GM23338 (cell line): ENCODE results near the gene TFAP2E. TPM values are rescaled to one million over a fixed set of nuclear protein-coding genes. Genes with fewer than 3 reads are reported as not detected.

ENCODE experiments used
- ATAC-seq: fragments of 200-7000 bp; cut with Tn5 transposase; 3 replicates; pipeline ENCODE4 v1.9.1; 2020
- DNase-seq: peaks from one replicate; pipeline ENCODE4 v3.0.0-alpha.2; 2015; ENCODE audit warnings: low spot score
- H2AFZ ChIP-seq: fragments of 200-600 bp; sonication (generic); 2 replicates; pipeline ENCODE4 v1.8.0; 2016; ENCODE audit warnings: antibody characterized with exemption, mild to moderate bottlenecking, moderate library complexity
- H3F3A ChIP-seq: fragments of 200-600 bp; sonication (generic); replicated peaks from 2 replicates; pipeline ENCODE4 v1.8.0; 2017; ENCODE audit warnings: antibody characterized with exemption, mixed run types, low read depth
- H3K27ac ChIP-seq: fragments of 200-600 bp; sonication (generic); 2 replicates; pipeline ENCODE4 v1.6.1; 2016; ENCODE audit warnings: low read depth
- H3K27me3 ChIP-seq: fragments of 200-600 bp; sonication (generic); 2 replicates; pipeline ENCODE4 v1.8.0; 2016; ENCODE audit warnings: mild to moderate bottlenecking, mixed run types, moderate library complexity; ENCODE audit not compliant: insufficient read depth
- H3K36me3 ChIP-seq: fragments of 200-600 bp; sonication (generic); 2 replicates; pipeline ENCODE4 v1.8.0; 2016; ENCODE audit warnings: mild to moderate bottlenecking; ENCODE audit not compliant: insufficient read depth
- H3K4me1 ChIP-seq: fragments of 200-600 bp; sonication (generic); 2 replicates; pipeline ENCODE4 v1.8.0; 2016; ENCODE audit warnings: mild to moderate bottlenecking, moderate library complexity; ENCODE audit not compliant: insufficient read depth
- H3K4me2 ChIP-seq: fragments of 200-600 bp; sonication (generic); 2 replicates; pipeline ENCODE4 v1.7.1; 2017; ENCODE audit warnings: mixed run types
- H3K4me3 ChIP-seq: fragments of 200-600 bp; sonication (generic); 2 replicates; pipeline ENCODE4 v1.6.1; 2016; ENCODE audit warnings: mixed run types
- H3K79me2 ChIP-seq: fragments of 200-600 bp; sonication (generic); replicated peaks from 2 replicates; pipeline ENCODE4 v1.8.0; 2017; ENCODE audit warnings: mild to moderate bottlenecking; ENCODE audit not compliant: insufficient read depth
- H3K9me2 ChIP-seq: fragments of 200-600 bp; sonication (generic); 2 replicates; pipeline ENCODE4 v1.8.0; 2017; ENCODE audit not compliant: insufficient read depth
- H4K20me1 ChIP-seq: fragments of 200-600 bp; sonication (generic); replicated peaks from 2 replicates; pipeline ENCODE4 v1.8.0; 2017; ENCODE audit warnings: mild to moderate bottlenecking; ENCODE audit not compliant: insufficient read depth
- H3K27ac Mint-ChIP-seq: 2 replicates; pipeline ENCODE4 v1.8.0; 2020; ENCODE audit warnings: inconsistent platforms, mild to moderate bottlenecking, moderate library complexity, mixed read lengths
- H3K27me3 Mint-ChIP-seq: 3 replicates; pipeline ENCODE4 v1.8.0; 2022; ENCODE audit warnings: low read depth, mild to moderate bottlenecking, moderate library complexity, mixed read lengths, inconsistent platforms; ENCODE audit not compliant: insufficient read depth, poor library complexity
- H3K36me3 Mint-ChIP-seq: 3 replicates; pipeline ENCODE4 v1.8.0; 2021; ENCODE audit warnings: low read depth, mild to moderate bottlenecking, inconsistent platforms, moderate library complexity, mixed read lengths
- H3K4me1 Mint-ChIP-seq: 3 replicates; pipeline ENCODE4 v1.8.0; 2020; ENCODE audit warnings: mild to moderate bottlenecking, inconsistent platforms, mixed read lengths
- H3K4me3 Mint-ChIP-seq: 3 replicates; pipeline ENCODE4 v1.8.0; 2021; ENCODE audit warnings: moderate library complexity, mild to moderate bottlenecking, inconsistent platforms, mixed read lengths
- H3K9me3 Mint-ChIP-seq: 3 replicates; pipeline ENCODE4 v1.8.0; 2020; ENCODE audit warnings: moderate library complexity, mild to moderate bottlenecking, inconsistent platforms, mixed read lengths
- CREB1 ChIP-seq: fragments of 250-450 bp; sonication (Bioruptor Pico); IDR thresholded peaks from 2 replicates; pipeline ENCODE4 v1.5.0; 2020; ENCODE audit warnings: low read depth, mild to moderate bottlenecking, moderate library complexity
- CTCF ChIP-seq, 2 experiments: fragments of 200-600 bp in 1 of 2; sonication (generic) in 1 of 2; conservative IDR thresholded peaks; 2 replicates each; pipeline versions ENCODE4 v1.5.1 to v1.6.1; 2016 to 2017; ENCODE audit warnings: antibody characterized with exemption in 2 of 2, low read depth in 2 of 2, mild to moderate bottlenecking in 2 of 2, moderate library complexity in 1 of 2
- ETS1 ChIP-seq: IDR thresholded peaks from 2 replicates; pipeline ENCODE4 v1.6.1; 2016; ENCODE audit warnings: antibody characterized with exemption
- EZH2 ChIP-seq: fragments of 200-600 bp; sonication (generic); IDR thresholded peaks from one replicate; pipeline ENCODE4 v1.8.0; 2017; ENCODE audit warnings: antibody characterized with exemption, mild to moderate bottlenecking, low read depth; ENCODE audit not compliant: unreplicated experiment
- EZH2phosphoT487 ChIP-seq: fragments of 200-600 bp; sonication (generic); IDR thresholded peaks from one replicate; pipeline ENCODE4 v1.8.1; 2018; ENCODE audit warnings: antibody characterized with exemption; ENCODE audit not compliant: unreplicated experiment
- JUNB ChIP-seq: IDR thresholded peaks from one replicate; pipeline ENCODE4 v1.6.1; 2016; ENCODE audit warnings: antibody characterized with exemption; ENCODE audit not compliant: unreplicated experiment
- NANOG ChIP-seq: IDR thresholded peaks from 2 replicates; pipeline ENCODE4 v1.6.1; 2016; ENCODE audit warnings: antibody characterized with exemption, borderline replicate concordance
- POLR2AphosphoS5 ChIP-seq: IDR thresholded peaks from 2 replicates; pipeline ENCODE4 v1.6.1; 2016; ENCODE audit warnings: antibody characterized with exemption, low read depth
- REST ChIP-seq: IDR thresholded peaks from one replicate; pipeline ENCODE4 v1.6.1; 2018; ENCODE audit warnings: antibody characterized with exemption; ENCODE audit not compliant: unreplicated experiment
- STAT1 ChIP-seq: IDR thresholded peaks from one replicate; pipeline ENCODE4 v1.6.1; 2016; ENCODE audit warnings: antibody characterized with exemption; ENCODE audit not compliant: unreplicated experiment
- ZNF114 ChIP-seq: fragments of 250-450 bp; sonication (Bioruptor Pico); IDR thresholded peaks from 2 replicates; pipeline ENCODE4 v1.5.0; 2020; ENCODE audit warnings: mild to moderate bottlenecking, moderate library complexity
- ZNF331 ChIP-seq: fragments of 250-450 bp; sonication (Bioruptor Pico); IDR thresholded peaks from 2 replicates; pipeline ENCODE4 v1.5.0; 2020; ENCODE audit warnings: low read depth, mild to moderate bottlenecking, moderate library complexity
- ZNF462 ChIP-seq: fragments of 250-450 bp; sonication (Bioruptor Pico); IDR thresholded peaks from 2 replicates; pipeline ENCODE4 v1.5.0; 2020; ENCODE audit warnings: mild to moderate bottlenecking, moderate library complexity
- polyA plus RNA-seq: library from polyadenylated mRNA; unstranded; fragments of >200 nt; fragmentation: Nextera tagmentation; extraction: Ambion mirVana; gene quantifications from 2 replicates; pipeline ENCODE4 v1.2.1, GENCODE V29; 2016
- total RNA-seq: library from RNA; depleted of rRNA; stranded (reverse); fragments of >200 nt; shearing (Covaris generic); gene quantifications from 2 replicates; pipeline ENCODE4 v1.2.3, GENCODE V29; 2014

TFAP2E gene
- total and polyA plus RNA-seq, 2 experiments from 2014 or later: 0.34 to 1.4 TPM

- Mint-ChIP-seq H3K4me3 (no peak overlapping the region; the same call in 2 of the 3 replicates), H3K27ac (no peak overlapping the region)
These were observed 18.1 kb downstream of the TFAP2E start for GRCh38 chr1:35591211-35591610.

More at GRCh38 chr1:35591211-35591610, 18.1 kb downstream of the TFAP2E start:
- Histone ChIP-seq H3K36me3 (no peaks in the 10 kb centered on the region), H4K20me1 (no peaks in the 10 kb centered on the region; the same call in 1 of the 2 replicates), H3K4me2 (no peak overlapping the region), H2AFZ (no peak overlapping the region), H3K27ac (no peak overlapping the region), H3F3A (no peaks in the 10 kb centered on the region), H3K4me3 (no peak overlapping the region), H3K4me1 (no peaks in the 10 kb centered on the region), H3K27me3 (no peaks in the 10 kb centered on the region), H3K9me2 (no peaks in the 10 kb centered on the region), H3K79me2 (no peaks in the 10 kb centered on the region)
- H3K4me1 Mint-ChIP-seq: peaks cover 7% of the 10 kb centered on the region; the same call in 2 of the 3 replicates
- ATAC-seq (no peak), DNase-seq (no peak)
- TF ChIP-seq EZH2 (no peak), ZNF331 (CRISPR knock-in tag) (no peak), POLR2AphosphoS5 (no peak), JUNB (no peak), CTCF (conservative IDR thresholded peaks at IDR 0.05; ENCODE audit: low read depth in 2 of 2) (no peak), CREB1 (CRISPR knock-in tag) (no peak), REST (no peak), EZH2phosphoT487 (no peak), STAT1 (no peak), NANOG (no peak), ZNF114 (no peak), ETS1 (no peak), ZNF462 (CRISPR knock-in tag) (no peak)
- 0 out of 3 replicates have a peak, but pooled peaks cover 2% of the 10 kb centered on the region for H3K9me3 Mint-ChIP-seq
- H3K27me3 Mint-ChIP-seq: peaks cover 8% of the 10 kb centered on the region
- no peaks in the 10 kb centered on the region for H3K36me3 Mint-ChIP-seq
